CD4-positive, alpha-beta memory T cell (primary cell): ENCODE measurements around the gene BIRC2. TPM values are rescaled to one million over a fixed set of nuclear protein-coding genes. Genes with fewer than 3 reads are reported as not detected.

ENCODE experiments used
- CTCF ChIA-PET: fragments of 350-600 bp; sonication (Branson Sonifier 250); formaldehyde crosslinking; loops from one replicate; lab custom pipeline; 2021; ENCODE audit warnings: inconsistent platforms; ENCODE audit not compliant: partially characterized antibody; lab: Charles Lee
- POLR2A ChIA-PET: fragments of 350-600 bp; sonication (Branson Sonifier 250); formaldehyde crosslinking; loops from one replicate; lab custom pipeline; 2021; ENCODE audit not compliant: partially characterized antibody; lab: Charles Lee
- DNase-seq, 5 donors: peaks; one replicate each; pipeline versions ENCODE4 v3.0.0 to v3.0.0-alpha.2; 2020 to 2022; ENCODE audit warnings: mixed read lengths in 1 of 5
- H3K27ac ChIP-seq: one replicate; pipeline ENCODE4 v1.7.0; 2013; ENCODE audit warnings: low read depth, low read length
- H3K27me3 ChIP-seq: 2 replicates; pipeline ENCODE4 v1.7.0; 2013; ENCODE audit warnings: mild to moderate bottlenecking, low read length, moderate library complexity; ENCODE audit not compliant: insufficient read depth
- H3K36me3 ChIP-seq: 2 replicates; pipeline ENCODE4 v1.7.0; 2013; ENCODE audit warnings: mild to moderate bottlenecking, low read length, moderate library complexity; ENCODE audit not compliant: insufficient read depth
- H3K4me1 ChIP-seq: 2 replicates; pipeline ENCODE4 v1.7.0; 2013; ENCODE audit warnings: mild to moderate bottlenecking, low read length, moderate library complexity; ENCODE audit not compliant: insufficient read depth
- H3K4me3 ChIP-seq, 2 donors: one replicate each; pipeline ENCODE4 v1.7.0; 2013; ENCODE audit warnings: low read length in 2 of 2, mild to moderate bottlenecking in 1 of 2
- H3K9me3 ChIP-seq, 2 donors: one replicate each; pipeline ENCODE4 v1.7.0; 2013; ENCODE audit warnings: low read length in 2 of 2, control low read depth in 1 of 2; ENCODE audit not compliant: control insufficient read depth in 1 of 2
- H3K27ac Mint-ChIP-seq, 7 donors: one replicate each; pipeline ENCODE4 v1.8.0; 2020 to 2021; ENCODE audit warnings: mixed read lengths in 7 of 7, mild to moderate bottlenecking in 6 of 7, inconsistent platforms in 3 of 7, moderate library complexity in 3 of 7
- H3K27me3 Mint-ChIP-seq, 2 donors: one replicate each; pipeline ENCODE4 v1.8.0; 2020 to 2021; ENCODE audit warnings: mixed read lengths in 2 of 2
- H3K36me3 Mint-ChIP-seq, 2 donors: one replicate each; pipeline ENCODE4 v1.8.0; 2020 to 2021; ENCODE audit warnings: mixed read lengths in 2 of 2, inconsistent platforms in 1 of 2, mild to moderate bottlenecking in 1 of 2
- H3K4me1 Mint-ChIP-seq, 4 donors: one replicate each; pipeline ENCODE4 v1.8.0; 2020 to 2021; ENCODE audit warnings: mixed read lengths in 4 of 4, mild to moderate bottlenecking in 1 of 4
- H3K4me3 Mint-ChIP-seq, 8 donors: one replicate each; pipeline ENCODE4 v1.8.0; 2020 to 2021; ENCODE audit warnings: mixed read lengths in 8 of 8, mild to moderate bottlenecking in 7 of 8, moderate library complexity in 6 of 8, inconsistent platforms in 3 of 8
- H3K9me3 Mint-ChIP-seq, 8 donors: one replicate each; pipeline ENCODE4 v1.8.0; 2020 to 2021; ENCODE audit warnings: mixed read lengths in 8 of 8, mild to moderate bottlenecking in 5 of 8, inconsistent platforms in 3 of 8, moderate library complexity in 1 of 8
- intact Hi-C: fragments of 100-400 bp; cut with micrococcal nuclease; formaldehyde crosslinking; loops from one replicate; pipeline ENCODE4 v1.15.1; 2023
- polyA plus RNA-seq, 2 donors: library from polyadenylated mRNA; unstranded; fragments of 300-500 nt; fragmentation: Illumina TruSeq; gene quantifications; one replicate each; pipeline ENCODE4 v1.2.3, GENCODE V29; 2021
- total RNA-seq, 2 experiments: library from RNA; stranded (reverse); gene quantifications; one replicate each; pipeline ENCODE4 v1.2.3, GENCODE V29; 2021

BIRC2 gene
- total and polyA plus RNA-seq, 4 experiments from 2014 or later: 28.8 to 61.2 (median 47.1) TPM

- Mint-ChIP-seq H3K4me1 (peaks cover 24 to 41% (median 32%) of the 10 kb centered on the region in 4 donors), H3K36me3 (peaks cover 0 to 21% of the 10 kb centered on the region in 2 donors), H3K9me3 (no peaks in the 10 kb centered on the region), H3K27me3 (peaks cover 0 to 1% of the 10 kb centered on the region in 2 donors), H3K4me3 (no peak overlapping the region), H3K27ac (no peak overlapping the region)
- no peaks in the 10 kb centered on the region for H3K36me3 ChIP-seq
- H3K4me1 ChIP-seq: peaks cover 23% of the 10 kb centered on the region
- ChIA-PET POLR2A (interaction anchor here (0.6 to 2.2 kb wide), 4 partner anchors 17 to 262 kb away, joined by 3 to 8 read pairs (median 4); no protein-coding TSS in a partner anchor), CTCF (interaction anchor here (0.5 to 6.3 kb wide), 19 partner anchors 9 to 322 kb away, joined by 3 to 89 read pairs (median 6); no protein-coding TSS in a partner anchor)
- H3K4me3 ChIP-seq: no peak overlapping the region
- no peak for DNase-seq
- H3K9me3 ChIP-seq: no peaks in the 10 kb centered on the region
- no peaks in the 10 kb centered on the region for H3K27me3 ChIP-seq
- intact Hi-C loops: loop anchor here (10.0 kb wide), 1 partner anchor 429 kb away; the partner anchor contains the start of genes ANGPTL5 and CEP126
- no peak overlapping the region for H3K27ac ChIP-seq
Measured at GRCh38 chr11:102343809-102344208, 3.2 kb upstream of the BIRC2 start.

GRCh38 chr11:102345904-102346303 is 1.1 kb upstream of the BIRC2 start:
- peak overlapping the region; percentile 89 to 100 (median 97) for H3K4me3 Mint-ChIP-seq
- peak in 1 of 5 donors; percentile 53 for DNase-seq
- H3K4me1 Mint-ChIP-seq: peaks cover 27 to 53% (median 35%) of the 10 kb centered on the region in 4 donors
- H3K27me3 Mint-ChIP-seq: peaks cover 0 to 1% of the 10 kb centered on the region in 2 donors
- intact Hi-C loops: loop anchor here (1.0 to 10.0 kb wide), 2 partner anchors 149 to 431 kb away; partner anchors contain the start of genes ANGPTL5 and CEP126
- H3K36me3 ChIP-seq: peaks cover 9% of the 10 kb centered on the region
- no peaks in the 10 kb centered on the region for H3K9me3 Mint-ChIP-seq
- CTCF ChIA-PET: interaction anchor here (1.1 to 6.3 kb wide), 6 partner anchors 15 to 320 kb away, joined by 3 to 89 read pairs (median 10); no protein-coding TSS in a partner anchor
- peak overlapping the region; percentile 98 to 100 (median 99) for H3K27ac Mint-ChIP-seq
- POLR2A ChIA-PET: interaction anchor here (0.9 to 1.8 kb wide), 5 partner anchors 28 to 106 kb away, joined by 3 to 7 read pairs (median 5); no protein-coding TSS in a partner anchor
- peaks cover 34% of the 10 kb centered on the region for H3K4me1 ChIP-seq
- H3K4me3 ChIP-seq: peak overlapping the region; percentile 81 to 98
- H3K36me3 Mint-ChIP-seq: peaks cover 9 to 30% of the 10 kb centered on the region in 2 donors
- H3K27ac ChIP-seq: peak overlapping the region; percentile 94
- no peaks in the 10 kb centered on the region for H3K9me3 ChIP-seq
- no peaks in the 10 kb centered on the region for H3K27me3 ChIP-seq

- POLR2A ChIA-PET: interaction anchor here (0.9 to 1.8 kb wide), 4 partner anchors 28 to 105 kb away, joined by 3 to 7 read pairs (median 6); no protein-coding TSS in a partner anchor
- H3K4me3 ChIP-seq: peak overlapping the region; percentile 81 to 98
- no peaks in the 10 kb centered on the region for H3K9me3 ChIP-seq
- peaks cover 0 to 1% of the 10 kb centered on the region in 2 donors for H3K27me3 Mint-ChIP-seq
- no peak for DNase-seq
- H3K36me3 Mint-ChIP-seq: peaks cover 13 to 33% of the 10 kb centered on the region in 2 donors
- H3K27me3 ChIP-seq: no peaks in the 10 kb centered on the region
- H3K27ac ChIP-seq: peak overlapping the region; percentile 94
- H3K4me3 Mint-ChIP-seq: peak overlapping the region; percentile 89 to 100 (median 97)
- H3K4me1 ChIP-seq: peaks cover 32% of the 10 kb centered on the region
- CTCF ChIA-PET: interaction anchor here (6.3 kb wide), 1 partner anchor 53 kb away, joined by 86 read pairs; no protein-coding TSS in a partner anchor
- H3K27ac Mint-ChIP-seq: peak overlapping the region; percentile 98 to 100 (median 99)
- intact Hi-C loops: loop anchor here (1.0 to 10.0 kb wide), 2 partner anchors 149 to 432 kb away; partner anchors contain the start of genes ANGPTL5 and CEP126
- H3K9me3 Mint-ChIP-seq: no peaks in the 10 kb centered on the region
- peaks cover 26 to 56% (median 34%) of the 10 kb centered on the region in 4 donors for H3K4me1 Mint-ChIP-seq
- H3K36me3 ChIP-seq: peaks cover 9% of the 10 kb centered on the region
Measured at GRCh38 chr11:102346456-102346747, 612 bp upstream of the BIRC2 start.

- peaks cover 9% of the 10 kb centered on the region for H3K36me3 ChIP-seq
- no peaks in the 10 kb centered on the region for H3K9me3 Mint-ChIP-seq
- peaks cover 30% of the 10 kb centered on the region for H3K4me1 ChIP-seq
- ChIA-PET POLR2A (interaction anchor here (0.6 to 1.8 kb wide), 7 partner anchors 28 to 128 kb away, joined by 3 to 6 read pairs (median 4); no protein-coding TSS in a partner anchor), CTCF (interaction anchor here (0.6 to 3.2 kb wide), 9 partner anchors 11 to 72 kb away, joined by 3 to 21 read pairs (median 3); no protein-coding TSS in a partner anchor)
- peak overlapping the region; percentile 81 to 98 for H3K4me3 ChIP-seq
- H3K27ac Mint-ChIP-seq: peak overlapping the region; percentile 98 to 100 (median 99)
- peak overlapping the region; percentile 94 for H3K27ac ChIP-seq
- peak overlapping the region; percentile 87 to 100 (median 97) for H3K4me3 Mint-ChIP-seq
- intact Hi-C loops: loop anchor here (1.0 to 10.0 kb wide), 6 partner anchors 14 to 433 kb away; partner anchors contain the start of genes ANGPTL5, BIRC3, CEP126 and TMEM123
- no peaks in the 10 kb centered on the region for H3K27me3 ChIP-seq
- H3K27me3 Mint-ChIP-seq: peaks cover 0 to 1% of the 10 kb centered on the region in 2 donors
- peaks cover 24 to 55% (median 29%) of the 10 kb centered on the region in 4 donors for H3K4me1 Mint-ChIP-seq
- DNase-seq: peak; percentile 25 to 58 (median 26)
- no peaks in the 10 kb centered on the region for H3K9me3 ChIP-seq
- peaks cover 19 to 38% of the 10 kb centered on the region in 2 donors for H3K36me3 Mint-ChIP-seq
Measured at GRCh38 chr11:102347462-102348370, 702 bp downstream of the BIRC2 start.

GRCh38 chr11:102357116-102357515 is 10.1 kb downstream of the BIRC2 start:
- H3K4me3 ChIP-seq: no peak overlapping the region
- CTCF ChIA-PET: interaction anchor here (1.7 kb wide), 1 partner anchor 10 kb away, joined by 4 read pairs; no protein-coding TSS in a partner anchor

GRCh38 chr11:102359372-102359771 is 12.4 kb downstream of the BIRC2 start:
- intact Hi-C loops: no loop called here
- H3K4me1 ChIP-seq: peaks cover 55% of the 10 kb centered on the region
- Mint-ChIP-seq H3K4me3 (peak overlapping the region in 2 of 8 donors; percentile 12 to 26), H3K36me3 (peaks cover 54 to 55% of the 10 kb centered on the region in 2 donors), H3K27ac (peak overlapping the region in 6 of 7 donors; percentile 20 to 98 (median 82)), H3K9me3 (peaks cover 0 to 18% (median 5%) of the 10 kb centered on the region in 8 donors), H3K4me1 (peaks cover 38 to 71% (median 51%) of the 10 kb centered on the region in 4 donors), H3K27me3 (no peaks in the 10 kb centered on the region)
- DNase-seq: no peak
- no peak overlapping the region for H3K4me3 ChIP-seq
- ChIA-PET CTCF (interaction anchor here (0.8 to 2.4 kb wide), 8 partner anchors 9 to 136 kb away, joined by 3 to 11 read pairs (median 4); no protein-coding TSS in a partner anchor), POLR2A (interaction anchor here (1.4 to 1.6 kb wide), 2 partner anchors 9 to 18 kb away, joined by 4 to 5 read pairs; no protein-coding TSS in a partner anchor)
- H3K27me3 ChIP-seq: no peaks in the 10 kb centered on the region
- H3K36me3 ChIP-seq: peaks cover 14% of the 10 kb centered on the region
- no peaks in the 10 kb centered on the region for H3K9me3 ChIP-seq
- H3K27ac ChIP-seq: no peak overlapping the region

More at GRCh38 chr11:102357116-102357515, 10.1 kb downstream of the BIRC2 start:
- POLR2A ChIA-PET: no interaction called here
- peaks cover 47 to 50% of the 10 kb centered on the region in 2 donors for H3K36me3 Mint-ChIP-seq
- no peak overlapping the region for H3K27ac ChIP-seq
- no peak for DNase-seq
- H3K4me3 Mint-ChIP-seq: peak overlapping the region in 3 of 8 donors; percentile 19 to 31 (median 29)
- peaks cover 40% of the 10 kb centered on the region for H3K4me1 ChIP-seq
- no peaks in the 10 kb centered on the region for H3K27me3 Mint-ChIP-seq
- H3K4me1 Mint-ChIP-seq: peaks cover 41 to 60% (median 51%) of the 10 kb centered on the region in 4 donors
- peaks cover 7% of the 10 kb centered on the region for H3K36me3 ChIP-seq
- intact Hi-C loops: no loop called here
- peaks cover 0 to 18% (median 5%) of the 10 kb centered on the region in 8 donors for H3K9me3 Mint-ChIP-seq
- no peaks in the 10 kb centered on the region for H3K27me3 ChIP-seq
- H3K27ac Mint-ChIP-seq: peak overlapping the region in 3 of 7 donors; percentile 45 to 83 (median 76)
- no peaks in the 10 kb centered on the region for H3K9me3 ChIP-seq
